Neuronal stem cell (in vitro differentiated cells): ENCODE measurements around the gene MSMO1.

ENCODE experiments used
- DNase-seq: peaks from one replicate; pipeline ENCODE4 v3.0.0-alpha.2; 2013; ENCODE audit warnings: low spot score
- H2AFZ ChIP-seq: one replicate; pipeline ENCODE4 v1.6.1; 2013; ENCODE audit warnings: mild to moderate bottlenecking, low read length, inconsistent platforms
- H2AK5ac ChIP-seq: 2 replicates; pipeline ENCODE4 v1.6.1; 2013; ENCODE audit warnings: low read depth, mild to moderate bottlenecking, inconsistent platforms, low read length, moderate library complexity, mixed read lengths
- H2BK120ac ChIP-seq: 2 replicates; pipeline ENCODE4 v1.6.1; 2013; ENCODE audit warnings: low read depth, mild to moderate bottlenecking, inconsistent platforms, low read length, moderate library complexity, mixed read lengths
- H2BK12ac ChIP-seq: one replicate; pipeline ENCODE4 v1.6.1; 2013; ENCODE audit warnings: low read length, inconsistent platforms
- H2BK15ac ChIP-seq: 2 replicates; pipeline ENCODE4 v1.6.1; 2013; ENCODE audit warnings: mild to moderate bottlenecking, low read length, inconsistent platforms, mixed read lengths
- H2BK5ac ChIP-seq: one replicate; pipeline ENCODE4 v1.6.1; 2013; ENCODE audit warnings: inconsistent platforms, mild to moderate bottlenecking, low read length, moderate library complexity
- H3K14ac ChIP-seq: one replicate; pipeline ENCODE4 v1.6.1; 2013; ENCODE audit warnings: low read length, inconsistent platforms
- H3K18ac ChIP-seq: 2 replicates; pipeline ENCODE4 v1.6.1; 2013; ENCODE audit warnings: low read length, inconsistent platforms
- H3K23ac ChIP-seq: 2 replicates; pipeline ENCODE4 v1.6.1; 2013; ENCODE audit warnings: low read depth, mild to moderate bottlenecking, mixed read lengths, low read length, inconsistent platforms; ENCODE audit not compliant: poor library complexity
- H3K27ac ChIP-seq: replicated peaks from 3 replicates; pipeline ENCODE4 v1.5.1; 2013; ENCODE audit warnings: low read length, inconsistent platforms
- H3K27me3 ChIP-seq, 3 experiments: 2 replicates each; pipeline ENCODE4 v1.6.1; 2013; ENCODE audit warnings: low read length in 3 of 3, mild to moderate bottlenecking in 2 of 3, inconsistent platforms in 1 of 3, low read depth in 1 of 3, mixed read lengths in 1 of 3, moderate library complexity in 1 of 3; ENCODE audit not compliant: control insufficient read depth in 3 of 3, insufficient read depth in 3 of 3
- H3K36me3 ChIP-seq, 2 donors: replicated peaks in 1 of 2; 2 replicates each; pipeline ENCODE4 v1.6.1; 2013; ENCODE audit warnings: low read length in 2 of 2; ENCODE audit not compliant: control insufficient read depth in 2 of 2, insufficient read depth in 2 of 2
- H3K4ac ChIP-seq: 2 replicates; pipeline ENCODE4 v1.6.1; 2013; ENCODE audit warnings: inconsistent platforms, mild to moderate bottlenecking, low read length, moderate library complexity
- H3K4me1 ChIP-seq, 2 donors: 1 replicate in 1 of 2; 2 replicates in 1 of 2; pipeline ENCODE4 v1.6.1; 2013; ENCODE audit warnings: low read length in 2 of 2, low read depth in 1 of 2; ENCODE audit not compliant: control insufficient read depth in 2 of 2, insufficient read depth in 1 of 2
- H3K4me2 ChIP-seq: one replicate; pipeline ENCODE4 v1.6.1; 2013; ENCODE audit warnings: mild to moderate bottlenecking, low read length, inconsistent platforms; ENCODE audit not compliant: insufficient read depth, poor library complexity, severe bottlenecking
- H3K4me3 ChIP-seq, 2 donors: 2 replicates each; pipeline ENCODE4 v1.5.1; 2013; ENCODE audit warnings: low read length in 2 of 2, mild to moderate bottlenecking in 2 of 2, inconsistent platforms in 1 of 2, moderate library complexity in 1 of 2
- H3K79me1 ChIP-seq: one replicate; pipeline ENCODE4 v1.6.1; 2013; ENCODE audit warnings: low read depth, mild to moderate bottlenecking, inconsistent platforms, low read length, moderate library complexity
- H3K9ac ChIP-seq: one replicate; pipeline ENCODE4 v1.6.1; 2013; ENCODE audit warnings: mild to moderate bottlenecking, low read depth, low read length, inconsistent platforms; ENCODE audit not compliant: poor library complexity
- H3K9me3 ChIP-seq, 2 donors: replicated peaks in 1 of 2; 2 replicates each; pipeline versions ENCODE3 to v1.6.1; 2013; ENCODE audit warnings: low read length in 2 of 2, mild to moderate bottlenecking in 2 of 2, inconsistent platforms in 1 of 2, low read depth in 1 of 2, mixed read lengths in 1 of 2, moderate library complexity in 1 of 2; ENCODE audit not compliant: control insufficient read depth in 2 of 2, insufficient read depth in 1 of 2
- H4K8ac ChIP-seq: one replicate; pipeline ENCODE4 v1.6.1; 2013; ENCODE audit warnings: low read depth, mild to moderate bottlenecking, inconsistent platforms, low read length, moderate library complexity
- H4K91ac ChIP-seq: one replicate; pipeline ENCODE4 v1.6.1; 2013; ENCODE audit warnings: low read length, low read depth, mild to moderate bottlenecking, inconsistent platforms; ENCODE audit not compliant: poor library complexity
- WGBS, 2 donors: extraction: QIAGEN DNeasy Blood & Tissue Kit; methylation state at CpG; one replicate each; pipeline ENCODE4 v1.1.7; 2013; ENCODE audit warnings: missing lambda C conversion rate in 2 of 2, mixed read lengths in 1 of 2; ENCODE audit not compliant: insufficient read length in 2 of 2, insufficient replicate concordance in 1 of 2; ENCODE audit errors: extremely low coverage in 2 of 2; 5-methylcytosine and 5-hydroxymethylcytosine counted together

MSMO1 gene

GRCh38 chr4:165309456-165309855 is 18.0 kb upstream of the MSMO1 start:
- Histone ChIP-seq H3K23ac (no peak overlapping the region), H3K9me3 (peaks cover 0 to 10% of the 10 kb centered on the region in 2 donors), H2AFZ (no peak overlapping the region), H2AK5ac (no peak overlapping the region), H3K18ac (no peak overlapping the region), H2BK12ac (no peak overlapping the region), H3K27ac (no peak overlapping the region), H4K8ac (no peak overlapping the region), H3K14ac (no peak overlapping the region), H3K4me1 (no peaks in the 10 kb centered on the region), H2BK5ac (no peak overlapping the region), H4K91ac (no peak overlapping the region), H2BK15ac (no peak overlapping the region), H2BK120ac (no peak overlapping the region), H3K79me1 (no peaks in the 10 kb centered on the region), H3K36me3 (peaks cover 3 to 36% of the 10 kb centered on the region in 2 donors), H3K4me2 (no peak overlapping the region), H3K4ac (no peak overlapping the region), H3K27me3 (no peaks in the 10 kb centered on the region), H3K4me3 (no peak overlapping the region), H3K9ac (no peak overlapping the region)
- no CpG with 5 or more reads among the region's 4 CpGs for WGBS, 2 donors
- no peak for DNase-seq

- H2AK5ac ChIP-seq: no peak overlapping the region
- H3K14ac ChIP-seq: no peak overlapping the region
- H3K27me3 ChIP-seq: no peaks in the 10 kb centered on the region
- no peak overlapping the region for H3K9ac ChIP-seq
- no peaks in the 10 kb centered on the region for H3K79me1 ChIP-seq
- no peak overlapping the region for H3K27ac ChIP-seq
- no peak overlapping the region for H3K4me2 ChIP-seq
- no peak overlapping the region for H4K91ac ChIP-seq
- H3K4ac ChIP-seq: no peak overlapping the region
- no peak overlapping the region for H2BK5ac ChIP-seq
- H3K18ac ChIP-seq: no peak overlapping the region
- no peak overlapping the region for H2AFZ ChIP-seq
- no peak overlapping the region for H4K8ac ChIP-seq
- H2BK12ac ChIP-seq: no peak overlapping the region
- no peak overlapping the region for H2BK120ac ChIP-seq
- H3K4me1 ChIP-seq: no peaks in the 10 kb centered on the region
- H3K9me3 ChIP-seq: peaks cover 0 to 10% of the 10 kb centered on the region in 2 donors
- peaks cover 3 to 56% of the 10 kb centered on the region in 2 donors for H3K36me3 ChIP-seq
- H3K4me3 ChIP-seq: no peak overlapping the region
- H3K23ac ChIP-seq: no peak overlapping the region
- no CpG with 5 or more reads among the region's 2 CpGs for WGBS, 2 donors
- no peak overlapping the region for H2BK15ac ChIP-seq
- DNase-seq: no peak
Measured at GRCh38 chr4:165312506-165312905, 15.0 kb upstream of the MSMO1 start.

GRCh38 chr4:165319030-165319429 is 8.4 kb upstream of the MSMO1 start:
- H2AK5ac ChIP-seq: no peak overlapping the region
- H3K18ac ChIP-seq: no peak overlapping the region
- H4K8ac ChIP-seq: no peak overlapping the region
- no peak for DNase-seq
- H3K23ac ChIP-seq: no peak overlapping the region
- H3K4ac ChIP-seq: no peak overlapping the region
- no peak overlapping the region for H2BK15ac ChIP-seq
- H2BK5ac ChIP-seq: no peak overlapping the region
- no peak overlapping the region for H4K91ac ChIP-seq
- H3K79me1 ChIP-seq: no peaks in the 10 kb centered on the region
- no peaks in the 10 kb centered on the region for H3K27me3 ChIP-seq
- no peak overlapping the region for H3K27ac ChIP-seq
- no peak overlapping the region for H3K9ac ChIP-seq
- H3K4me2 ChIP-seq: no peak overlapping the region
- no CpG with 5 or more reads among the region's 5 CpGs for WGBS, 2 donors
- no peaks in the 10 kb centered on the region for H3K4me1 ChIP-seq
- no peak overlapping the region for H3K14ac ChIP-seq
- H2BK12ac ChIP-seq: no peak overlapping the region
- no peaks in the 10 kb centered on the region for H3K9me3 ChIP-seq
- H2BK120ac ChIP-seq: no peak overlapping the region
- no peak overlapping the region for H2AFZ ChIP-seq
- H3K36me3 ChIP-seq: peaks cover 0 to 49% of the 10 kb centered on the region in 2 donors
- no peak overlapping the region for H3K4me3 ChIP-seq

- no peaks in the 10 kb centered on the region for H3K79me1 ChIP-seq
- DNase-seq: no peak
- H3K27ac ChIP-seq: no peak overlapping the region
- H2AFZ ChIP-seq: no peak overlapping the region
- peaks cover 0 to 49% of the 10 kb centered on the region in 2 donors for H3K36me3 ChIP-seq
- H3K4ac ChIP-seq: no peak overlapping the region
- no peak overlapping the region for H3K9ac ChIP-seq
- no peak overlapping the region for H2BK12ac ChIP-seq
- H2BK120ac ChIP-seq: no peak overlapping the region
- no peak overlapping the region for H2BK15ac ChIP-seq
- no peaks in the 10 kb centered on the region for H3K27me3 ChIP-seq
- no peak overlapping the region for H3K4me2 ChIP-seq
- H4K91ac ChIP-seq: no peak overlapping the region
- no peak overlapping the region for H4K8ac ChIP-seq
- WGBS, 2 donors: no CpG with 5 or more reads among the region's 5 CpGs
- no peak overlapping the region for H3K14ac ChIP-seq
- no peak overlapping the region for H3K4me3 ChIP-seq
- no peak overlapping the region for H2AK5ac ChIP-seq
- no peak overlapping the region for H3K23ac ChIP-seq
- no peak overlapping the region for H2BK5ac ChIP-seq
- H3K18ac ChIP-seq: no peak overlapping the region
- H3K4me1 ChIP-seq: no peaks in the 10 kb centered on the region
- peaks cover 0 to 4% of the 10 kb centered on the region in 2 donors for H3K9me3 ChIP-seq
Measured at GRCh38 chr4:165319509-165319908, 8.0 kb upstream of the MSMO1 start.
